Natural killer cell (primary cell): ENCODE results near the gene MS4A4A. TPM values are rescaled to one million over a fixed set of nuclear protein-coding genes. Genes with fewer than 3 reads are reported as not detected.

Source experiments
- total RNA-seq, 4 donors: library from RNA; stranded (reverse); fragments of 120-200 nt in 1 of 4; gene quantifications; one replicate each; pipeline versions ENCODE4 v1.2.3 to v1.2.4, GENCODE V29; 2013 to 2022

Gene MS4A4A
- total RNA-seq, 3 donors from 2014 or later (not counting 1 experiment from before 2014, with no cell fraction given), result 0.71 to 1.6 (median 1.2) TPM

Other genes starting within 250 kb of the MS4A4A start
- not detected for gene OOSP2, start 240.3 kb upstream of the MS4A4A start, total RNA-seq
- gene MS4A3, start 224.0 kb upstream of the MS4A4A start, total RNA-seq, result 10 to 100 TPM in 1 of 3 donors, 1 to 10 TPM in 1, not detected in 1; 1.4 to 62.9 TPM
- gene MS4A2, start 192.0 kb upstream of the MS4A4A start, total RNA-seq, result 10 to 100 TPM in 1 of 3 donors, 1 to 10 TPM in 1, not detected in 1; 4.1 to 40.3 TPM
- 10 to 100 TPM in 2 of 3 donors, 1 to 10 TPM in 1; 1.8 to 27.2 (median 11.8) TPM for gene MS4A6A, start 97.6 kb upstream of the MS4A4A start, total RNA-seq
- 10 to 100 TPM in 1 of 3 donors, 1 to 10 TPM in 1, under 1 TPM in 1; 0.92 to 23.2 (median 1.8) TPM for gene MS4A4E, start 37.5 kb upstream of the MS4A4A start, total RNA-seq
- not detected for gene MS4A6E, start 46.6 kb downstream of the MS4A4A start, total RNA-seq
- 10 to 100 TPM in 1 of 3 donors, 1 to 10 TPM in 2; 4.8 to 44.3 (median 8.0) TPM for gene MS4A7, start 97.9 kb downstream of the MS4A4A start, total RNA-seq
- under 1 TPM; 0.34 to 0.80 (median 0.78) TPM for gene MS4A14, start 115.8 kb downstream of the MS4A4A start, total RNA-seq
- not detected for gene MS4A5, start 148.9 kb downstream of the MS4A4A start, total RNA-seq
- gene MS4A1, start 175.2 kb downstream of the MS4A4A start, total RNA-seq, result 1 to 10 TPM; 4.8 to 7.1 (median 6.7) TPM
- gene MS4A12, start 212.1 kb downstream of the MS4A4A start, total RNA-seq, result not detected
- gene MS4A13, start 234.7 kb downstream of the MS4A4A start, total RNA-seq, result not detected